Activated gamma-delta T cell (primary cell): ENCODE measurements around the gene PSMD14.

ENCODE experiments used
- DNase-seq: peaks from one replicate; lab custom pipeline; 2025; lab: John Stamatoyannopoulos, UW

Gene PSMD14

DNA sequence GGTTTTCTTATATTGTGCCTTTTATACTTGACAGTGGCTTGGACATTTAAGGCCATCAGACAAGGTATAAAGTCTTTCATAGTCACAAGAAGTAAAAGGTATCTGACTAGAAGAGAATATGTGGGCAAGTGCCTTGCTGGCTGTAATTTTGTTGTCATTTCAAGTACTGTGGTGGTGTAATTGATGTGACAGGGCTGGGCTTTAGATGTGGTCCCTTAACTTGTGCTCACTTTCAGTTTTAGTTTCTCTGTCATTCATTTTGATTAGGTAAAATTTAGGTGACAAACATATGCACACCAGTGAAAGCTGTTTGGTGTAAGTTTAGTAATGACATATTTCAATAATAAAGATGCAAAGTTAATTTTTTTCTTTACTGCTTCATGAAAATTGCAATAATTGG lies 76.6 kb downstream of the PSMD14 start:
- no peak for DNase-seq

DNA sequence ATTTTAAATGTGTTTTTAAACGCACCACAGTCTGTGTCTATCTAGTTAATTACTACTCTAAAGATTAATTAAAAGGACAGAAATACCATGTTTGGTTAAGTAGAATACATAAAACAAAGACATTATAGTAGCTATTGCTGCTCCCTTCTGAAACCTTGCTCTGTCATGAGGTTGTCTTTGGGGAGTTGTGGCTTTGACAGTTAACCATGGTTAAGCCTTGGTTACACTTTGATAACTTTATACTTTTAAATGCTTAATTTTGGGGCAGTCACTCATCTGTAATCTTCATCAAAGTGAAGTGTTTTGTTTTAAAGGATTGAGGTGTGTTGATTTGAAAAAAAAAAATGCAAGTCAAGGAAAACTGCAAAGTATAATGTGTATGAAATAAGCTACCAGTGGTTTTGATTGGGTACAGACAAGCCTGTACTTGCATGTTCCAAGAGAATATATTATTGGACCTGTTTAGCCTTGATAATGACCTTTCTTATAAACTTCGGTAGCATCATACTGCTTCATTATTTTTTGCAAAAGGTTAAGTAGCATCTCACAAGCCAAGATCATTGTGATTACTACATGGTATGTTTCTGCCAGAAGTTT lies 78.1 kb downstream of the PSMD14 start:
- DNase-seq, result no peak

- DNase-seq, result no peak
Measured at GRCh38 chr2:161388146-161388779, 80.0 kb downstream of the PSMD14 start.

DNA sequence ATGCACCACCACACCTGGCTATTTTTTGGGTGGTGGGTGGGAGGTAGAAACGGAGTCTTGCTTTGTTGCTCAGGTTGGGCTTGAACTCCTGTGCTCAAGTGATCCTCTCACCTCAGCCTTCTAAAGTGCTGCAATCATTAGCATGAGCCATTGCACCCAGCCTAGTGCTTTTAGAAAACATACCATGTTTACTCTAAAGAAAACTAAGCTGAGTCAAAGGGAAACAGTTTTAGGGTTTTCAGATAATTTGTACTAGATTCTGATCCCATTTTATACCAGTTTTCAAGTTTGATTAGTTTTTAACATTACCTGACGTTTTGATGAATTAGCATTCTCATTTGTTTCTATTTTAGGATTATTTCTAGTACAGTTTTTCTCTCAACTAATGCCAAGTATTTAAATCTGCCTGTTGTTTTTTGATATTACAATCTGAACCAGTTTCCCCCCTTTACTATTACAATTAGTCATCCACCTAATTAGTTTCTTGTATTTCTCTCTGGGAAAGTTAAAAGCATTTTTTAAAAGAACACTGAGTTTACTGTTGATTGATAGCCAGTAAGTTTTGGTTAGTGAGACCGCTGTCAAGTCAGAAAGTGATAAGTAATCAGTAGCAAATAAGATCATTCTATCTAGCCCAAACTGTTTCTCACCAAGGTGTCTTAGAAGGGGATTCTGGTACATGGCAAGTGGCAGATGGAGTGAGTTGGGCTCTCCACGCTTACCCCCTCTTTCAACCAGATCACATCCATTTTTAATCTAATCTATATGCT lies 83.7 kb downstream of the PSMD14 start:
- DNase-seq, result no peak

DNA sequence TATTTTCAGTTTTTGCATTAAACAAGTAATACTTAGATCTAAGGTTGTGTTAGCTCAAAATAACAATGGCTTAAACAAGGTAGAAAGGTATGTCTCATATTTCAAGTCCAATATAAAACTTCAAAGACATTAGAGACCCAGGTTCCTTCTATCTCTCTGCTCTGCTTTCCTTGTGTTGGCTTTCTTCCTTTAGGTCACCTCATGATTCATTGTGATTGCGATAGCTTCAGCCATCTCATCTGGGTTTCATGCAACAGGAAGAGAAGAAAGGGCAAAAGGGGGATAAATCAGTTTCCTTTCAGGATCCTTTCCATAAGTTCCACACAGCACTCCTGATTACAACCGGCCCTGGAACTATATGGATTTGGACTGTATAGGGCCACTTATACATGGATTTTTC lies 91.9 kb downstream of the PSMD14 start:
- DNase-seq, result no peak

- DNase-seq, result no peak
Measured at GRCh38 chr2:161402297-161402696, 94.1 kb downstream of the PSMD14 start.

DNA sequence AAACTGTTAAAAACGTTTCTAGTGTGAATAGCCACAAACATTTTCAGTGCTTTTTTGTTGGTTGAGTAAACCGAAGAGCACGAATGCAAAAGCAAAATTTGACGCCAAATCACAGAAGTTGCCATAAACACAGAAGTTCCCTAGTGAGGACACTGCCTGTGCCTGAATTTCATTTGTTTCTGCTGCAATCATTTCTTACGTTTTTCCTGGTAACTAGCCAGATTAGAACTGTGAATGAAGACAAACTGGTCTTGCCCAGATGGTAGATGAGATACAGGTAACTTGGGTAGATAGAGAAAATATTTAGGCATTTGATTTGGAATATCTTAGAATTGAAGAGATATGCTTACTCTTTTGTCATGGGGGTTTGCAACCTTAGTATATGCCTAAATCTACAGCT lies 98.1 kb downstream of the PSMD14 start:
- DNase-seq, result no peak

- DNase-seq, result no peak
Measured at GRCh38 chr2:161407597-161407996, 99.4 kb downstream of the PSMD14 start.

- DNase-seq, result no peak
Measured at GRCh38 chr2:161409308-161409907, 101.2 kb downstream of the PSMD14 start.

GRCh38 chr2:161412346-161412745 lies 104.1 kb downstream of the PSMD14 start:
- DNase-seq, result no peak

- DNase-seq, result no peak
Measured at GRCh38 chr2:161414042-161415033, 106.1 kb downstream of the PSMD14 start.

DNA sequence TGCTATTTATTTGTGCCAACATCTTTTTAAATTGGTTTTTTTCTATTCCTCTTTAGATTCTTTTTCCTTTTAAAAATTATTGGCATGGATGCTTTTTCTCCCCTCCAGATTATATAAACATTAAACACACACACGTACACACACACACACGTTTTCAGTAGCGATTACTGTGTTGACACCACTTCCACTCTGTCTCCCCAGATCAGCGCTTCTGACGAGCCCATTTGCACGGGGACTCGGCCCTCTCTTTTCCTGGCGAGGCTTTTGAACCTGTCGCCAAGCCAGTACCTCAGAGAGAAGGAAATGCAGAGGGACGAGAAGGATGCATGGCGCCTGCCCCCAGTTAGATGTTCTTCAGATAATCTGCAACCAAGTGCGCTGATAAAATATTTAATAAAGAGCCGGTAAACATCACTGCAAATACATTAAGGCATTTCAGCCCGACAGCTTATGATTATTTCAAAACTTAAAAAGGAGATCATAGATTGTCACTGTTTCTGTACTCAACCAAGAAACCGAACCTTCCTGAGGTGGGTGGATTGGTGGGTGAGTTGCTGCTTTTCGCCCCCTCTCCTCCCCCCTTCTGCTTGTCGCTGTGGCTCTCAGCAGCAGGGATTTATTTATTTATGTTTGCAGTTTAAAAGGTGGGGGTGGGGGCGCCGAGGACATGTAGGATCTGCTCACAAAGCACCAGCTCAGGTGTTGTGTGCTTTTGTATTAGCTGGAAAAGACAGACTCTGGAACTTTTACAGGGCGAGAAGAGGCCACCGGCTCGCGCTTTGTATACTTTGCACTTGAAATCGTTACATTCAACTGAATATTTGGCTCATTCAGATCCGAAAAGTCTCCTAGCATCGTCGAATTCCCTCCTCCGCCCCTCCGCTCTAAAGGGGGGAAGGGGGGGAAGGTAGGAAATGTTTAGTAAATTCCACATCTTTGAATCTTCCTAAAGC lies 107.1 kb downstream of the PSMD14 start:
- no peak for DNase-seq

- no peak for DNase-seq
Measured at GRCh38 chr2:161415987-161416707, 107.9 kb downstream of the PSMD14 start, which contains the start of gene TBR1. Gene TBR1, plus strand, starts transcription at chr2:161416297. Its CDS starts 114 bp downstream, at chr2:161416411.

- DNase-seq, result no peak
Measured at GRCh38 chr2:161416708-161417437, 108.6 kb downstream of the PSMD14 start.

- DNase-seq, result no peak
Measured at GRCh38 chr2:161417438-161418274, 109.4 kb downstream of the PSMD14 start.

GRCh38 chr2:161418275-161418714 lies 110.1 kb downstream of the PSMD14 start:
- no peak for DNase-seq

- DNase-seq, result no peak
Measured at GRCh38 chr2:161418715-161419637, 110.8 kb downstream of the PSMD14 start.
